Spleen (tissue), 11 donors: ENCODE results near the gene RET. TPM values are rescaled to one million over a fixed set of nuclear protein-coding genes. Genes with fewer than 3 reads are reported as not detected.
A peak's percentile ranks its signal among the peaks of the same experiment; 100 is the strongest.

ENCODE experiments used
- DNase-seq: peaks from one replicate; pipeline ENCODE4 v3.0.0-alpha.2; 2020
- H3K27ac ChIP-seq, 8 donors: fragments of 200-600 bp; sonication (generic) in 7 of 8; 1 replicate in 4 of 8; 2 replicates in 4 of 8; pipeline versions ENCODE4 v1.5.0 to v1.8.0; 2016 to 2021; ENCODE audit warnings: inconsistent platforms in 4 of 8, mild to moderate bottlenecking in 4 of 8, moderate library complexity in 1 of 8
- H3K27me3 ChIP-seq, 7 donors: fragments of 200-600 bp; sonication (generic) in 6 of 7; replicated peaks in 1 of 7; 1 replicate in 4 of 7; 2 replicates in 3 of 7; pipeline versions ENCODE4 v1.5.0 to v1.8.0; 2016 to 2021; ENCODE audit warnings: inconsistent platforms in 3 of 7, mild to moderate bottlenecking in 1 of 7
- H3K36me3 ChIP-seq, 6 donors: fragments of 200-600 bp; sonication (generic) in 5 of 6; 1 replicate in 4 of 6; 2 replicates in 2 of 6; pipeline versions ENCODE4 v1.5.0 to v1.8.0; 2016 to 2021; ENCODE audit warnings: inconsistent platforms in 2 of 6
- H3K4me1 ChIP-seq, 6 donors: fragments of 200-600 bp; sonication (generic) in 5 of 6; 1 replicate in 3 of 6; 2 replicates in 3 of 6; pipeline versions ENCODE4 v1.5.0 to v1.8.0; 2016 to 2021; ENCODE audit warnings: inconsistent platforms in 3 of 6
- H3K4me3 ChIP-seq, 8 donors: fragments of 200-600 bp; sonication (generic) in 7 of 8; 1 replicate in 4 of 8; 2 replicates in 4 of 8; pipeline versions ENCODE4 v1.5.0 to v1.8.0; 2016 to 2021; ENCODE audit warnings: inconsistent platforms in 4 of 8, mild to moderate bottlenecking in 4 of 8, moderate library complexity in 2 of 8
- H3K9me3 ChIP-seq, 8 donors: fragments of 200-600 bp; sonication (generic) in 7 of 8; 1 replicate in 4 of 8; 2 replicates in 4 of 8; pipeline versions ENCODE4 v1.5.0 to v1.8.0; 2016 to 2021; ENCODE audit warnings: inconsistent platforms in 4 of 8
- CTCF ChIP-seq, 11 experiments: fragments of 200-600 bp in 7 of 11; fragments of 450-650 bp in 4 of 11; sonication (generic) in 4 of 11; IDR thresholded peaks in 8 of 11; conservative IDR thresholded peaks in 3 of 11; 1 replicate in 7 of 11; 2 replicates in 4 of 11; pipeline versions ENCODE4 v1.4.0 to v1.8.0; 2016 to 2021; ENCODE audit warnings: antibody characterized with exemption in 11 of 11, inconsistent platforms in 4 of 11, mild to moderate bottlenecking in 1 of 11
- POLR2A ChIP-seq, 3 donors: fragments of 450-650 bp; IDR thresholded peaks; one replicate each; pipeline ENCODE4 v1.5.1; 2017; ENCODE audit warnings: antibody characterized with exemption in 3 of 3, mild to moderate bottlenecking in 1 of 3
- POLR2AphosphoS5 ChIP-seq, 3 donors: sonication (generic); formaldehyde crosslinking; IDR thresholded peaks; one replicate each; pipeline ENCODE4 v1.5.1; 2017; ENCODE audit warnings: antibody characterized with exemption in 3 of 3
- WGBS, 5 donors: extraction: QIAGEN DNeasy Blood & Tissue Kit in 3 of 5; methylation state at CpG; one replicate each; pipeline versions ENCODE4 v1.1.5 to v1.1.7; 2013 to 2018; 5-methylcytosine and 5-hydroxymethylcytosine counted together
- intact Hi-C: fragments of 100-400 bp; cut with DNase I; formaldehyde crosslinking; loops from one replicate; pipeline ENCODE4 v1.15.0; 2023; ENCODE audit warnings: low total_unique reads
- polyA plus RNA-seq, 3 donors: library from polyadenylated mRNA; stranded (reverse); fragments of 200-250 nt; gene quantifications; one replicate each; pipeline ENCODE4 v1.2.1, GENCODE V29; 2013
- total RNA-seq, 7 donors: library from RNA; depleted of rRNA in 3 of 7; stranded (reverse); fragments of >200 nt in 3 of 7; fragmentation: NEBNext Ultra II Directional in 4 of 7; extraction: Animal tissue kit (Norgen Biotek cat#: 25700) in 4 of 7; gene quantifications; one replicate each; pipeline versions ENCODE4 v1.1.0 to v1.2.1, GENCODE V29; 2016 to 2021
- donor health status: healthy with polysubstance abuse.
- donor health status: DM: no; HTN: no; CAD: no; lungs with moderate emphysema.
- donor health status: DM: no; HTN: no; CAD: no.
- donor health status: Bipolar disorder and iron deficiency.
- donor health status: healthy.
- donor health status: DM: no; HTN: no; CAD: no.
- donor health status: DM: yes; HTN: yes; CAD: no.

The RET gene
- total and polyA plus RNA-seq, 10 donors = 0.02 to 0.54 (median 0.31) TPM; not detected in 2

GRCh38 chr10:43106256-43107091 lies 29.6 kb downstream of the RET start:
- Histone ChIP-seq H3K36me3 (no peaks in the 10 kb centered on the region), H3K4me3 (no peak overlapping the region), H3K9me3 (no peaks in the 10 kb centered on the region), H3K27ac (no peak overlapping the region), H3K4me1 (peaks cover 11 to 42% (median 25%) of the 10 kb centered on the region in 6 donors), H3K27me3 (peaks cover 0 to 39% (median 21%) of the 10 kb centered on the region in 7 donors)
- WGBS, 5 donors = 79 to 88% (median 81%) methylated on average over 18 to 28 of the region's 28 CpGs
- TF ChIP-seq POLR2AphosphoS5 (IDR thresholded peaks at IDR 0.05) = no peak
- TF ChIP-seq CTCF (IDR thresholded peaks at IDR 0.05 in 8 of 11, conservative IDR thresholded peaks at IDR 0.05 in 3 of 11) = no peak
- no peak for TF ChIP-seq POLR2A (IDR thresholded peaks at IDR 0.05)
- intact Hi-C loops = loop anchor here (5.0 kb wide), 1 partner anchor 234 kb away; no protein-coding TSS in a partner anchor
- DNase-seq = no peak

GRCh38 chr10:43108951-43109350 lies 32.1 kb downstream of the RET start:
- TF ChIP-seq POLR2AphosphoS5 (IDR thresholded peaks at IDR 0.05) (no peak), POLR2A (IDR thresholded peaks at IDR 0.05) (no peak), CTCF (IDR thresholded peaks at IDR 0.05 in 8 of 11, conservative IDR thresholded peaks at IDR 0.05 in 3 of 11) (no peak)
- H3K27ac ChIP-seq = no peak overlapping the region
- no peak overlapping the region for H3K4me3 ChIP-seq
- 92 to 99% (median 95%) methylated on average over 11 to 12 of the region's 12 CpGs for WGBS, 5 donors
- peaks cover 11 to 42% (median 25%) of the 10 kb centered on the region in 6 donors for H3K4me1 ChIP-seq
- H3K27me3 ChIP-seq = peaks cover 0 to 14% (median 12%) of the 10 kb centered on the region in 7 donors
- H3K36me3 ChIP-seq = no peaks in the 10 kb centered on the region
- intact Hi-C loops = loop anchor here (5.0 kb wide), 1 partner anchor 237 kb away; no protein-coding TSS in a partner anchor
- no peak for DNase-seq
- H3K9me3 ChIP-seq = no peaks in the 10 kb centered on the region

GRCh38 chr10:43109671-43110249 lies 32.9 kb downstream of the RET start:
- no peak for DNase-seq
- no peak overlapping the region for H3K4me3 ChIP-seq
- peak overlapping the region in 5 of 8 donors; percentile 37 to 65 (median 48) for H3K27ac ChIP-seq
- no peaks in the 10 kb centered on the region for H3K9me3 ChIP-seq
- intact Hi-C loops = loop anchor here (5.0 kb wide), 1 partner anchor 237 kb away; no protein-coding TSS in a partner anchor
- H3K36me3 ChIP-seq = no peaks in the 10 kb centered on the region
- 75 to 83% (median 78%) methylated on average over 19 to 20 of the region's 20 CpGs for WGBS, 5 donors
- TF ChIP-seq CTCF (IDR thresholded peaks at IDR 0.05 in 8 of 11, conservative IDR thresholded peaks at IDR 0.05 in 3 of 11) (no peak), POLR2AphosphoS5 (IDR thresholded peaks at IDR 0.05) (no peak), POLR2A (IDR thresholded peaks at IDR 0.05) (no peak)
- peaks cover 6 to 35% (median 19%) of the 10 kb centered on the region in 6 donors for H3K4me1 ChIP-seq
- H3K27me3 ChIP-seq = peaks cover 0 to 6% (median 4%) of the 10 kb centered on the region in 7 donors
